GM12878 (cell line): ENCODE data around the gene ASIC3. TPM values are rescaled to one million over a fixed set of nuclear protein-coding genes. Genes with fewer than 3 reads are reported as not detected.

Experiments used
- ATAC-seq: fragments of 200-7000 bp; cut with Tn5 transposase; 3 replicates; pipeline ENCODE4 v1.9.1; 2020; ENCODE audit warnings: mild to moderate bottlenecking, moderate library complexity
- BruUV-seq: library from RNA; stranded (reverse); fragments of 400-500 nt; replicated peaks from 2 replicates; lab custom pipeline; 2021; lab: Mats Ljungman, UMichigan
- CTCF ChIA-PET: fragments of 300-600 bp; sonication (Branson Sonifier 250); formaldehyde crosslinking; extraction: SDS; loops from one replicate; lab custom pipeline; 2021; ENCODE audit warnings: inconsistent platforms; lab: Yijun Ruan, JAX
- POLR2A ChIA-PET: fragments of 350-600 bp; formaldehyde crosslinking; extraction: SDS; loops from one replicate; lab custom pipeline; 2021; ENCODE audit warnings: inconsistent platforms; lab: Charles Lee
- RAD21 ChIA-PET: fragments of 300-600 bp; sonication (Branson Sonifier 250); formaldehyde crosslinking; loops from one replicate; lab custom pipeline; 2023; ENCODE audit warnings: antibody characterized with exemption; ENCODE audit not compliant: unreplicated experiment; lab: Charles Lee
- SMC1A ChIA-PET: fragments of 300-600 bp; sonication (Branson Sonifier 250); formaldehyde crosslinking; loops from one replicate; lab custom pipeline; 2023; ENCODE audit not compliant: unreplicated experiment, uncharacterized antibody; lab: Charles Lee
- DNase-seq: peaks from one replicate; pipeline ENCODE4 v3.0.0-alpha.2; 2011; ENCODE audit warnings: low read depth, low spot score
- FAIRE-seq: peaks from 3 replicates; lab custom pipeline; 2011; peaks lifted over from hg19 to GRCh38; lab: Jason Lieb, UNC
- H2AFZ ChIP-seq: 2 replicates; pipeline ENCODE4 v1.6.0; 2011; ENCODE audit warnings: low read depth, low read length, control low read depth; ENCODE audit not compliant: control insufficient read depth
- H3K27ac ChIP-seq: 2 replicates; pipeline ENCODE4 v1.5.1; 2011; ENCODE audit warnings: control low read depth; ENCODE audit not compliant: control insufficient read depth, insufficient read depth
- H3K27me3 ChIP-seq, 2 experiments: replicated peaks in 1 of 2; 2 replicates each; pipeline versions ENCODE4 v1.6.0 to v1.6.1; 2011; ENCODE audit warnings: low read length in 1 of 2; ENCODE audit not compliant: control insufficient read depth in 2 of 2, insufficient read depth in 2 of 2
- H3K36me3 ChIP-seq, 2 experiments: 2 replicates each; pipeline ENCODE4 v1.5.1; 2011; ENCODE audit warnings: low read length in 1 of 2; ENCODE audit not compliant: control insufficient read depth in 2 of 2, insufficient read depth in 2 of 2
- H3K4me1 ChIP-seq: 2 replicates; pipeline ENCODE4 v1.6.1; 2011; ENCODE audit warnings: mild to moderate bottlenecking, low read length, moderate library complexity, mixed read lengths; ENCODE audit not compliant: control insufficient read depth, insufficient read depth
- H3K4me2 ChIP-seq: 2 replicates; pipeline ENCODE4 v1.6.0; 2011; ENCODE audit warnings: control low read depth; ENCODE audit not compliant: control insufficient read depth, insufficient read depth
- H3K4me3 ChIP-seq: fragments of 200-600 bp; sonication (generic); 2 replicates; pipeline ENCODE4 v1.5.1; 2016
- H3K79me2 ChIP-seq: 2 replicates; pipeline ENCODE4 v1.6.0; 2011; ENCODE audit warnings: low read length; ENCODE audit not compliant: control insufficient read depth, insufficient read depth
- H3K9ac ChIP-seq: 2 replicates; pipeline ENCODE4 v1.8.0; 2011; ENCODE audit warnings: low read length, control low read depth, mixed read lengths; ENCODE audit not compliant: control insufficient read depth, insufficient read depth
- H3K9me3 ChIP-seq: replicated peaks from 3 replicates; pipeline ENCODE4 v1.5.1; 2011; ENCODE audit warnings: mild to moderate bottlenecking, low read length; ENCODE audit not compliant: control insufficient read depth, insufficient read depth
- H4K20me1 ChIP-seq: 2 replicates; pipeline ENCODE4 v1.6.0; 2011; ENCODE audit not compliant: control insufficient read depth, insufficient read depth
- BCL3 ChIP-seq: IDR thresholded peaks from 2 replicates; pipeline ENCODE4 v1.6.1; 2011; ENCODE audit warnings: borderline replicate concordance, low read depth, mild to moderate bottlenecking, moderate library complexity, low read length; ENCODE audit not compliant: insufficient read depth, poor library complexity, severe bottlenecking
- BHLHE40 ChIP-seq, 2 experiments: fragments of 450-650 bp in 1 of 2; IDR thresholded peaks; 2 replicates each; pipeline ENCODE4 v1.6.1; 2011 to 2017; ENCODE audit warnings: low read depth in 2 of 2, borderline replicate concordance in 1 of 2, improper control_type of control experiment in 1 of 2, low read length in 1 of 2, mild to moderate bottlenecking in 1 of 2
- CBFB ChIP-seq: IDR thresholded peaks from 2 replicates; pipeline ENCODE4 v1.6.1; 2016; ENCODE audit warnings: antibody characterized with exemption, low read depth
- CREM ChIP-seq: IDR thresholded peaks from 2 replicates; pipeline ENCODE4 v1.6.1; 2014; ENCODE audit warnings: antibody characterized with exemption, low read depth
- DPF2 ChIP-seq: fragments of 450-650 bp; IDR thresholded peaks from 2 replicates; pipeline ENCODE4 v1.6.1; 2017; ENCODE audit warnings: mild to moderate bottlenecking
- ELK1 ChIP-seq: IDR thresholded peaks from 2 replicates; pipeline ENCODE4 v1.6.1; 2012; ENCODE audit warnings: low read depth, low read length, improper control_type of control experiment
- HDGF ChIP-seq: fragments of 450-650 bp; IDR thresholded peaks from 2 replicates; pipeline ENCODE4 v1.6.1; 2016; ENCODE audit warnings: antibody characterized with exemption
- IKZF2 ChIP-seq, 2 experiments: fragments of 450-650 bp; IDR thresholded peaks; 2 replicates each; pipeline ENCODE4 v1.6.1; 2017; ENCODE audit warnings: mild to moderate bottlenecking in 2 of 2, moderate library complexity in 2 of 2
- MEF2A ChIP-seq: IDR thresholded peaks from 2 replicates; pipeline ENCODE4 v1.6.1; 2011; ENCODE audit warnings: low read depth, mild to moderate bottlenecking, low read length, moderate library complexity; ENCODE audit not compliant: insufficient read depth
- MTA2 ChIP-seq: fragments of 450-650 bp; IDR thresholded peaks from 2 replicates; pipeline ENCODE4 v1.6.1; 2016; ENCODE audit warnings: low read depth, mild to moderate bottlenecking, moderate library complexity
- MTA3 ChIP-seq: IDR thresholded peaks from 2 replicates; pipeline ENCODE4 v1.6.1; 2012; ENCODE audit warnings: low read length, inconsistent platforms, borderline replicate concordance
- NBN ChIP-seq: fragments of 450-650 bp; IDR thresholded peaks from 2 replicates; pipeline ENCODE4 v1.6.1; 2016
- POLR2AphosphoS5 ChIP-seq: IDR thresholded peaks from 2 replicates; pipeline ENCODE4 v1.6.1; 2011; ENCODE audit warnings: mild to moderate bottlenecking, low read length, inconsistent platforms
- SPI1 ChIP-seq: IDR thresholded peaks from 2 replicates; pipeline ENCODE4 v1.6.1; 2011; ENCODE audit warnings: low read depth, mild to moderate bottlenecking, low read length, moderate library complexity, borderline replicate concordance; ENCODE audit not compliant: insufficient read depth
- YY1 ChIP-seq: IDR thresholded peaks from 2 replicates; pipeline ENCODE4 v1.6.1; 2011; ENCODE audit warnings: low read depth, mild to moderate bottlenecking, low read length
- WGBS: methylation state at CpG from one replicate; pipeline ENCODE4 v1.1.6; 2016; ENCODE audit warnings: low lambda C conversion rate; ENCODE audit not compliant: insufficient replicate concordance, insufficient coverage; ENCODE audit errors: missing lambda C conversion rate; 5-methylcytosine and 5-hydroxymethylcytosine counted together
- in situ Hi-C: fragments of 300-500 bp; cut with MboI; formaldehyde crosslinking; loops from 9 replicates; pipeline ENCODE4 v1.14.3; 2018; ENCODE audit warnings: mixed read lengths
- intact Hi-C: fragments of 100-400 bp; cut with micrococcal nuclease; formaldehyde crosslinking; loops from one replicate; pipeline ENCODE4 v1.14.2; 2022; ENCODE audit not compliant: unreplicated experiment
- polyA plus RNA-seq, 11 experiments: library from polyadenylated mRNA; depleted of rRNA in 4 of 11; unstranded in 6 of 11; stranded (reverse) in 5 of 11; fragments of >200 nt; fragmentation: Nextera tagmentation in 4 of 11; fragmentation: Illumina TruSeq in 1 of 11; extraction: Ambion mirVana in 4 of 11; extraction: Trizol in 1 of 11; gene quantifications; 1 replicate in 1 of 11; 2 replicates in 10 of 11; pipeline versions ENCODE4 v1.2.1 to v1.2.3, GENCODE V29; 2011 to 2016; ENCODE audit warnings: inconsistent platforms in 2 of 11, missing spikeins in 2 of 11, low read depth in 1 of 11
- total RNA-seq, 4 experiments: library from RNA; depleted of rRNA in 3 of 4; stranded (reverse); fragments of >200 nt in 3 of 4; fragmentation: Illumina TruSeq in 1 of 4; extraction: Trizol in 1 of 4; gene quantifications; 2 replicates each; pipeline versions ENCODE4 v1.2.1 to v1.2.3, GENCODE V29; 2013 to 2021
- TF ChIP-seq, protein P1 (sequence below): fragments of 450-650 bp; formaldehyde crosslinking; IDR thresholded peaks from 2 replicates; pipeline ENCODE4 v1.5.0; 2022; ENCODE audit warnings: mild to moderate bottlenecking, missing genetic modification characterization

ASIC3 gene
- total and polyA plus RNA-seq, 10 of the 15 experiments (the other 5 are each of a cell fraction or from before 2014, with no cell fraction given): 0.07 to 1.0 (median 0.44) TPM; not detected in 4

- Histone ChIP-seq H2AFZ (peak overlapping the region; percentile 28), H3K4me3 (peak overlapping the region; percentile 87), H3K27ac (peak overlapping the region; percentile 80), H3K4me2 (peak overlapping the region; percentile 95), H3K9ac (peak overlapping the region; percentile 57), H4K20me1 (no peaks in the 10 kb centered on the region; the same call in 1 of the 2 replicates), H3K27me3 (no peaks in the 10 kb centered on the region), H3K4me1 (peaks cover 21% of the 10 kb centered on the region), H3K79me2 (peaks cover 75% of the 10 kb centered on the region), H3K36me3 (peaks cover 0 to 2% of the 10 kb centered on the region in 2 experiments; a peak in 2 of 4 replicates), H3K9me3 (no peaks in the 10 kb centered on the region)
- ATAC-seq: peak; percentile 11
- ChIA-PET RAD21 (interaction anchor here (0.6 to 1.4 kb wide), 5 partner anchors 21 to 305 kb away, joined by 3 to 6 read pairs (median 4); partner anchors contain the start of gene ABCB8), CTCF (interaction anchor here (0.8 to 2.5 kb wide), 12 partner anchors 14 to 155 kb away, joined by 3 to 13 read pairs (median 4); partner anchors contain the start of gene ABCB8), POLR2A (interaction anchor here (0.8 kb wide), 1 partner anchor 8 kb away, joined by 7 read pairs; the partner anchor contains the start of gene FASTK), SMC1A (interaction anchor here (0.6 to 1.6 kb wide), 3 partner anchors 22 to 206 kb away, joined by 3 to 9 read pairs (median 3); no protein-coding TSS in a partner anchor)
- 71% methylated on average over 27 of the region's 30 CpGs for WGBS
- DNase-seq: no peak
- intact Hi-C loops: loop anchor here (2.0 kb wide), 2 partner anchors 22 to 30 kb away; partner anchors contain the start of gene SLC4A2
- no TSS peak for BruUV-seq
- in situ Hi-C loops: no loop called here
- FAIRE-seq: peak; percentile 13
- TF ChIP-seq CREM: no peak
- no peak for TF ChIP-seq BCL3
- TF ChIP-seq DPF2: peak; percentile 24; the same call in 1 of the 2 replicates
- TF ChIP-seq MEF2A: no peak
- TF ChIP-seq BHLHE40 (IDR thresholded peaks at IDR 0.05; ENCODE audit: borderline replicate concordance in 1 of 2, low read depth in 2 of 2, low read length in 1 of 2): 0 out of 4 replicates have a peak, but pooled peaks of 1 of the 2 experiments have one; percentile 30
- no peak for TF ChIP-seq MTA3
- TF ChIP-seq ELK1: no peak
- peak; percentile 36; the same call in 1 of the 2 replicates for TF ChIP-seq CBFB
- TF ChIP-seq NBN: peak; percentile 52; the same call in 1 of the 2 replicates
- TF ChIP-seq SPI1: peak; percentile 21; the same call in 1 of the 2 replicates
- TF ChIP-seq, protein P1, sequence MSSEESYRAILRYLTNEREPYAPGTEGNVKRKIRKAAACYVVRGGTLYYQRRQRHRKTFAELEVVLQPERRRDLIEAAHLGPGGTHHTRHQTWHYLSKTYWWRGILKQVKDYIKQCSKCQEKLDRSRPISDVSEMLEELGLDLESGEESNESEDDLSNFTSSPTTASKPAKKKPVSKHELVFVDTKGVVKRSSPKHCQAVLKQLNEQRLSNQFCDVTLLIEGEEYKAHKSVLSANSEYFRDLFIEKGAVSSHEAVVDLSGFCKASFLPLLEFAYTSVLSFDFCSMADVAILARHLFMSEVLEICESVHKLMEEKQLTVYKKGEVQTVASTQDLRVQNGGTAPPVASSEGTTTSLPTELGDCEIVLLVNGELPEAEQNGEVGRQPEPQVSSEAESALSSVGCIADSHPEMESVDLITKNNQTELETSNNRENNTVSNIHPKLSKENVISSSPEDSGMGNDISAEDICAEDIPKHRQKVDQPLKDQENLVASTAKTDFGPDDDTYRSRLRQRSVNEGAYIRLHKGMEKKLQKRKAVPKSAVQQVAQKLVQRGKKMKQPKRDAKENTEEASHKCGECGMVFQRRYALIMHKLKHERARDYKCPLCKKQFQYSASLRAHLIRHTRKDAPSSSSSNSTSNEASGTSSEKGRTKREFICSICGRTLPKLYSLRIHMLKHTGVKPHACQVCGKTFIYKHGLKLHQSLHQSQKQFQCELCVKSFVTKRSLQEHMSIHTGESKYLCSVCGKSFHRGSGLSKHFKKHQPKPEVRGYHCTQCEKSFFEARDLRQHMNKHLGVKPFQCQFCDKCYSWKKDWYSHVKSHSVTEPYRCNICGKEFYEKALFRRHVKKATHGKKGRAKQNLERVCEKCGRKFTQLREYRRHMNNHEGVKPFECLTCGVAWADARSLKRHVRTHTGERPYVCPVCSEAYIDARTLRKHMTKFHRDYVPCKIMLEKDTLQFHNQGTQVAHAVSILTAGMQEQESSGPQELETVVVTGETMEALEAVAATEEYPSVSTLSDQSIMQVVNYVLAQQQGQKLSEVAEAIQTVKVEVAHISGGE (CRISPR knock-in tag): no peak
- 0 out of 2 replicates have a peak, but pooled peaks have one; percentile 22 for TF ChIP-seq YY1
- peak; percentile 50 to 56; a peak in 2 of 4 replicates for TF ChIP-seq IKZF2 (IDR thresholded peaks at IDR 0.05)
- TF ChIP-seq MTA2: 0 out of 2 replicates have a peak, but pooled peaks have one; percentile 4
- TF ChIP-seq POLR2AphosphoS5: no peak
- TF ChIP-seq HDGF: peak; percentile 36; the same call in 1 of the 2 replicates
Measured at GRCh38 chr7:151088856-151089699, 40.7 kb downstream of the ASIC3 start.
